Measurements from ENCODE around the gene ARMCX2. TPM values are rescaled to one million over a fixed set of nuclear protein-coding genes. Genes with fewer than 3 reads are reported as not detected.

ARMCX2 gene
- total and polyA plus RNA-seq, 10 of the 15 experiments (the other 5 are each of a cell fraction or from before 2014, with no cell fraction given) = 0.26 to 25.5 (median 11.6) TPM

- RAD21 ChIA-PET (ENCODE audit: unreplicated experiment) = no interaction called here
- Histone ChIP-seq H3K27me3 (replicated peaks in 1 of 2; ENCODE audit: control insufficient read depth in 2 of 2, insufficient read depth in 2 of 2, low read length in 1 of 2) (no peaks in the 10 kb centered on the region), H3K79me2 (ENCODE audit: control insufficient read depth, insufficient read depth, low read length) (no peaks in the 10 kb centered on the region), H3K4me2 (ENCODE audit: control insufficient read depth, insufficient read depth) (no peak overlapping the region), H3K4me1 (ENCODE audit: control insufficient read depth, insufficient read depth, low read length) (no peaks in the 10 kb centered on the region), H3K9me3 (replicated peaks; ENCODE audit: control insufficient read depth, insufficient read depth, low read length) (no peaks in the 10 kb centered on the region), H3K9ac (ENCODE audit: control insufficient read depth, insufficient read depth, low read length) (no peak overlapping the region), H2AFZ (ENCODE audit: control insufficient read depth, low read depth, low read length) (no peak overlapping the region), H3K27ac (ENCODE audit: control insufficient read depth, insufficient read depth) (no peak overlapping the region), H3K4me3 (no peak overlapping the region), H4K20me1 (ENCODE audit: control insufficient read depth, insufficient read depth) (no peaks in the 10 kb centered on the region), H3K36me3 (ENCODE audit: control insufficient read depth in 2 of 2, insufficient read depth in 2 of 2, low read length in 1 of 2) (no peaks in the 10 kb centered on the region)
- no peak for ATAC-seq
- CTCF ChIA-PET = no interaction called here
- in situ Hi-C loops (cut with MboI) (no loop called here), intact Hi-C loops (cut with micrococcal nuclease; ENCODE audit: unreplicated experiment) (no loop called here)
- WGBS (ENCODE audit: insufficient coverage, insufficient replicate concordance, low lambda C conversion rate, missing lambda C conversion rate) = 42% methylated on average over 3 of the region's 3 CpGs
- SMC1A ChIA-PET (ENCODE audit: uncharacterized antibody, unreplicated experiment) = no interaction called here
- DNase-seq (ENCODE audit: low read depth, low spot score) = no peak
- BruUV-seq (replicated peaks) = no TSS peak
- FAIRE-seq = no peak
- POLR2A ChIA-PET = no interaction called here
- TF ChIP-seq ZNF274 (IDR thresholded peaks at IDR 0.05; ENCODE audit: insufficient read depth, insufficient read length) = no peak
- no peak for TF ChIP-seq CUX1 (IDR thresholded peaks at IDR 0.05; ENCODE audit: insufficient replicate concordance, low read depth, low read length)
- TF ChIP-seq BRCA1 (IDR thresholded peaks at IDR 0.05; ENCODE audit: low read depth, low read length) = no peak
- no peak for TF ChIP-seq MYB (IDR thresholded peaks at IDR 0.05; ENCODE audit: borderline replicate concordance, low read depth, low read length)
- no peak for TF ChIP-seq HDAC2 (IDR thresholded peaks at IDR 0.05)
- no peak for TF ChIP-seq MYC (IDR thresholded peaks at IDR 0.05; ENCODE audit: insufficient read depth, insufficient read length, insufficient replicate concordance, low read length, severe bottlenecking)
- TF ChIP-seq IKZF1 (conservative IDR thresholded peaks at IDR 0.05) = no peak
- TF ChIP-seq SMC3 (IDR thresholded peaks at IDR 0.05; ENCODE audit: borderline replicate concordance, low read length) = no peak
- TF ChIP-seq IKZF2 (IDR thresholded peaks at IDR 0.05) = no peak
- TF ChIP-seq REST (IDR thresholded peaks at IDR 0.05; ENCODE audit: low read depth, low read length) = no peak
- no peak for TF ChIP-seq NR2C2 (IDR thresholded peaks at IDR 0.05; ENCODE audit: borderline replicate concordance, control insufficient read depth, insufficient read length, low read depth)
- TF ChIP-seq, protein P1, sequence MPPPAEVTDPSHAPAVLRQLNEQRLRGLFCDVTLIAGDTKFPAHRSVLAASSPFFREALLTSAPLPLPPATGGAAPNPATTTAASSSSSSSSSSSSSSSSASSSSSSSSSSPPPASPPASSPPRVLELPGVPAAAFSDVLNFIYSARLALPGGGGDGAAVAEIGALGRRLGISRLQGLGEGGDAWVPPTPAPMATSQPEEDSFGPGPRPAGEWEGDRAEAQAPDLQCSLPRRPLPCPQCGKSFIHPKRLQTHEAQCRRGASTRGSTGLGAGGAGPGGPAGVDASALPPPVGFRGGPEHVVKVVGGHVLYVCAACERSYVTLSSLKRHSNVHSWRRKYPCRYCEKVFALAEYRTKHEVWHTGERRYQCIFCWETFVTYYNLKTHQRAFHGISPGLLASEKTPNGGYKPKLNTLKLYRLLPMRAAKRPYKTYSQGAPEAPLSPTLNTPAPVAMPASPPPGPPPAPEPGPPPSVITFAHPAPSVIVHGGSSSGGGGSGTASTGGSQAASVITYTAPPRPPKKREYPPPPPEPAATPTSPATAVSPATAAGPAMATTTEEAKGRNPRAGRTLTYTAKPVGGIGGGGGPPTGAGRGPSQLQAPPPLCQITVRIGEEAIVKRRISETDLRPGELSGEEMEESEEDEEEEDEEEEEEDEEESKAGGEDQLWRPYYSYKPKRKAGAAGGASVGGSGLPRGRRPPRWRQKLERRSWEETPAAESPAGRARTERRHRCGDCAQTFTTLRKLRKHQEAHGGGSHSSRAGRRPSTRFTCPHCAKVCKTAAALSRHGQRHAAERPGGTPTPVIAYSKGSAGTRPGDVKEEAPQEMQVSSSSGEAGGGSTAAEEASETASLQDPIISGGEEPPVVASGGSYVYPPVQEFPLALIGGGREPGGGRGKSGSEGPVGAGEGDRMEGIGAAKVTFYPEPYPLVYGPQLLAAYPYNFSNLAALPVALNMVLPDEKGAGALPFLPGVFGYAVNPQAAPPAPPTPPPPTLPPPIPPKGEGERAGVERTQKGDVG (CRISPR knock-in tag; IDR thresholded peaks at IDR 0.05) = no peak
- TF ChIP-seq CBFB (IDR thresholded peaks at IDR 0.05; ENCODE audit: low read depth) = no peak
- no peak for TF ChIP-seq ATF7 (IDR thresholded peaks at IDR 0.05; ENCODE audit: low read depth)
- TF ChIP-seq POLR2A (IDR thresholded peaks at IDR 0.05; ENCODE audit: low read depth, low read length) = no peak
Measured at GRCh38 chrX:101676571-101676970, 16.9 kb upstream of the ARMCX2 start.
